Renal pelvis (tissue), 12 donors: ENCODE measurements around the gene ENOPH1. TPM values are rescaled to one million over a fixed set of nuclear protein-coding genes. Genes with fewer than 3 reads are reported as not detected.
"Not testable (repeated sequence)": the region's sequence is repeated elsewhere in the genome, so short reads cannot be mapped to it uniquely, and the experiment has no call there.

ENCODE experiments used
- DNase-seq: peaks from one replicate; pipeline ENCODE4 v3.0.0-alpha.2; 2013
- long read RNA-seq, 16 experiments: transcript quantifications; one replicate each; lab custom pipeline, GENCODE V29; 2026
- polyA plus RNA-seq, 3 donors: library from polyadenylated mRNA; unstranded; fragments of 120-200 nt; gene quantifications; one replicate each; pipeline ENCODE4 v1.2.1, GENCODE V29; 2013; ENCODE audit not compliant: insufficient read length in 3 of 3

ENOPH1 gene
- polyA plus RNA-seq: 10 to 100 TPM; 61.5 to 64.1 (median 63.2) TPM
- long read RNA-seq, donor 1, transcript ENOPH1-201 (6 exons, 2,025 nt): major isoform, 29 of 41 reads
- long read RNA-seq, donor 1, transcript ENOPH1-203 (6 exons, 1,874 nt): minor isoform, 7 of 41 reads
- long read RNA-seq, donor 1, partial matches to known transcripts: 5 of 41 reads
- long read RNA-seq, donor 1, other reads (novel, unspliced or antisense): 0 of 41 reads
- long read RNA-seq, donor 2, transcript ENOPH1-201 (6 exons, 2,025 nt): major isoform, 35 of 40 reads
- long read RNA-seq, donor 2, partial matches to known transcripts: 0 of 40 reads
- long read RNA-seq, donor 2, other reads (novel, unspliced or antisense): 0 of 40 reads
- long read RNA-seq, donor 3, transcript ENOPH1-203 (6 exons, 1,874 nt): minor isoform, 10 of 29 reads
- long read RNA-seq, donor 3, transcript ENOPH1-201 (6 exons, 2,025 nt): major isoform, 16 of 29 reads
- long read RNA-seq, donor 3, partial matches to known transcripts: 0 of 29 reads
- long read RNA-seq, donor 3, other reads (novel, unspliced or antisense): 0 of 29 reads
- long read RNA-seq, donor 4, transcript ENOPH1-201 (6 exons, 2,025 nt): major isoform, 29 of 40 reads
- long read RNA-seq, donor 4, partial matches to known transcripts: 5 of 40 reads
- long read RNA-seq, donor 4, other reads (novel, unspliced or antisense): 0 of 40 reads
- long read RNA-seq, donor 5, transcript ENOPH1-203 (6 exons, 1,874 nt): minor isoform, 5 of 26 reads
- long read RNA-seq, donor 5, transcript ENOPH1-201 (6 exons, 2,025 nt): major isoform, 20 of 26 reads
- long read RNA-seq, donor 5, partial matches to known transcripts: 0 of 26 reads
- long read RNA-seq, donor 5, other reads (novel, unspliced or antisense): 0 of 26 reads
- long read RNA-seq, donor 6, transcript ENOPH1-201 (6 exons, 2,025 nt): major isoform, 20 of 24 reads
- long read RNA-seq, donor 6, partial matches to known transcripts: 0 of 24 reads
- long read RNA-seq, donor 6, other reads (novel, unspliced or antisense): 0 of 24 reads
- long read RNA-seq, donor 7, transcript ENOPH1-201 (6 exons, 2,025 nt): major isoform, 26 of 52 reads
- long read RNA-seq, donor 7, transcript ENOPH1-203 (6 exons, 1,874 nt): minor isoform, 12 of 52 reads
- long read RNA-seq, donor 7, partial matches to known transcripts: 13 of 52 reads
- long read RNA-seq, donor 7, other reads (novel, unspliced or antisense): 0 of 52 reads
- long read RNA-seq, donor 8, transcript ENOPH1-201 (6 exons, 2,025 nt): major isoform, 7 of 8 reads
- long read RNA-seq, donor 8, partial matches to known transcripts: 0 of 8 reads
- long read RNA-seq, donor 8, other reads (novel, unspliced or antisense): 0 of 8 reads
- long read RNA-seq, donor 9, transcript ENOPH1-203 (6 exons, 1,874 nt): minor isoform, 7 of 57 reads
- long read RNA-seq, donor 9, transcript ENOPH1-201 (6 exons, 2,025 nt): major isoform, 27 of 57 reads
- long read RNA-seq, donor 9, partial matches to known transcripts: 22 of 57 reads
- long read RNA-seq, donor 9, other reads (novel, unspliced or antisense): 0 of 57 reads
- long read RNA-seq, donor 10, transcript ENOPH1-203 (6 exons, 1,874 nt): minor isoform, 5 of 42 reads
- long read RNA-seq, donor 10, transcript ENOPH1-201 (6 exons, 2,025 nt): major isoform, 25 of 42 reads
- long read RNA-seq, donor 10, partial matches to known transcripts: 11 of 42 reads
- long read RNA-seq, donor 10, other reads (novel, unspliced or antisense): 0 of 42 reads
- long read RNA-seq, donor 11, transcript ENOPH1-201 (6 exons, 2,025 nt): major isoform, 15 of 20 reads
- long read RNA-seq, donor 11, partial matches to known transcripts: 0 of 20 reads
- long read RNA-seq, donor 11, other reads (novel, unspliced or antisense): 0 of 20 reads
- long read RNA-seq, donor 12, transcript ENOPH1-201 (6 exons, 2,025 nt): major isoform, 41 of 43 reads
- long read RNA-seq, donor 12, partial matches to known transcripts: 0 of 43 reads
- long read RNA-seq, donor 12, other reads (novel, unspliced or antisense): 0 of 43 reads
- long read RNA-seq, donor 13, transcript ENOPH1-201 (6 exons, 2,025 nt): major isoform, 13 of 15 reads
- long read RNA-seq, donor 13, partial matches to known transcripts: 0 of 15 reads
- long read RNA-seq, donor 13, other reads (novel, unspliced or antisense): 0 of 15 reads
- long read RNA-seq, donor 14, transcript ENOPH1-203 (6 exons, 1,874 nt): minor isoform, 12 of 64 reads
- long read RNA-seq, donor 14, transcript ENOPH1-201 (6 exons, 2,025 nt): major isoform, 37 of 64 reads
- long read RNA-seq, donor 14, partial matches to known transcripts: 13 of 64 reads
- long read RNA-seq, donor 14, other reads (novel, unspliced or antisense): 0 of 64 reads
- long read RNA-seq, donor 15, transcript ENOPH1-203 (6 exons, 1,874 nt): minor isoform, 6 of 29 reads
- long read RNA-seq, donor 15, transcript ENOPH1-201 (6 exons, 2,025 nt): major isoform, 23 of 29 reads
- long read RNA-seq, donor 15, partial matches to known transcripts: 0 of 29 reads
- long read RNA-seq, donor 15, other reads (novel, unspliced or antisense): 0 of 29 reads
- long read RNA-seq, donor 16, transcript ENOPH1-203 (6 exons, 1,874 nt): minor isoform, 5 of 29 reads
- long read RNA-seq, donor 16, transcript ENOPH1-201 (6 exons, 2,025 nt): major isoform, 24 of 29 reads
- long read RNA-seq, donor 16, partial matches to known transcripts: 0 of 29 reads
- long read RNA-seq, donor 16, other reads (novel, unspliced or antisense): 0 of 29 reads

- DNase-seq: peak; percentile 96
Observed at GRCh38 chr4:82430193-82430963, at the start of gene ENOPH1, which contains the start of gene HNRNPDL. Gene ENOPH1 (plus strand): TSS chr4:82430590. CDS start chr4:82430830, 240 bp downstream. Gene HNRNPDL (minus strand): TSS chr4:82430462. CDS start chr4:82429690, 772 bp downstream.

- no peak for DNase-seq
Observed at GRCh38 chr4:82380831-82381230, 49.6 kb upstream of the ENOPH1 start.

- no peak for DNase-seq
Observed at GRCh38 chr4:82381235-82381634, 49.2 kb upstream of the ENOPH1 start.

- DNase-seq: no peak
Observed at GRCh38 chr4:82381661-82382296, 48.6 kb upstream of the ENOPH1 start.

GRCh38 chr4:82382751-82383150 lies 47.6 kb upstream of the ENOPH1 start:
- DNase-seq: no peak

GRCh38 chr4:82386312-82386711 lies 44.1 kb upstream of the ENOPH1 start:
- not testable (repeated sequence) for DNase-seq

- DNase-seq: no peak
Observed at GRCh38 chr4:82388405-82388804, 42.0 kb upstream of the ENOPH1 start.

- not testable (repeated sequence) for DNase-seq
Observed at GRCh38 chr4:82390061-82390460, 40.3 kb upstream of the ENOPH1 start.

- DNase-seq: no peak
Observed at GRCh38 chr4:82394896-82395295, 35.5 kb upstream of the ENOPH1 start.

- DNase-seq: no peak
Observed at GRCh38 chr4:82397527-82397926, 32.9 kb upstream of the ENOPH1 start.

- no peak for DNase-seq
Observed at GRCh38 chr4:82398263-82398662, 32.1 kb upstream of the ENOPH1 start.

GRCh38 chr4:82401600-82401999 lies 28.8 kb upstream of the ENOPH1 start:
- no peak for DNase-seq

GRCh38 chr4:82402196-82402775 lies 28.1 kb upstream of the ENOPH1 start:
- no peak for DNase-seq

- no peak for DNase-seq
Observed at GRCh38 chr4:82403725-82404124, 26.7 kb upstream of the ENOPH1 start.

- DNase-seq: not testable (repeated sequence)
Observed at GRCh38 chr4:82415061-82415460, 15.3 kb upstream of the ENOPH1 start.

GRCh38 chr4:82415922-82416365 lies 14.4 kb upstream of the ENOPH1 start:
- DNase-seq: no peak

GRCh38 chr4:82419451-82419850 lies 10.9 kb upstream of the ENOPH1 start:
- DNase-seq: no peak
